ENCODE results near the gene PRKCE. TPM values are rescaled to one million over a fixed set of nuclear protein-coding genes. Genes with fewer than 3 reads are reported as not detected.

Gene PRKCE
- total and polyA plus RNA-seq, 4 experiments from 2014 or later: 1.8 to 21.7 (median 11.0) TPM

DNA sequence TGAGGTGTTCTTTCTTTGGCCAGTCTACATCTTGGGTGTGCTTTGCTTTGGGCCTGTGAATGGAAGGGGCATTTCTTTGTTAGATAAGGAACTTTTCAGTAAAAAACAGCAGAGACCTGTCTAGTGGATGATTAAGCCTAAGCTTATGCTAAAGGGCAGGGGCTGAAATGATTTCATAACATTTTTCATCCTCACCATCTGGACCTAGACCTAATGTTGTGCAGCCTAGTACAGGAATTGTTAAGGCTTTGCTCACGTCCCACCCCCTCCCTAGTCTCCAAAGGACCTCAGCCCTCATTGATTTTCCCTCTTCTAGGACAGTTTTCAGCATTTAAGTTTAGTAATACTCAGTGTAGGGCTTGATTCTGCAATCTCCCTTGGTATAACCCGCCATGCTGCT lies 111.8 kb downstream of the PRKCE start:
- DNase-seq: no peak
- no peak overlapping the region for H3K27ac ChIP-seq (ENCODE audit: low read depth, low read length)
- Mint-ChIP-seq H3K27ac (no peak overlapping the region), H3K36me3 (peaks cover 0 to 7% of the 10 kb centered on the region in 2 donors), H3K4me3 (no peak overlapping the region), H3K9me3 (no peaks in the 10 kb centered on the region), H3K4me1 (peaks cover 0 to 6% (median 1%) of the 10 kb centered on the region in 4 donors), H3K27me3 (no peaks in the 10 kb centered on the region)
- H3K9me3 ChIP-seq (ENCODE audit: control insufficient read depth in 1 of 2, low read length in 2 of 2): no peaks in the 10 kb centered on the region
- ChIA-PET POLR2A (ENCODE audit: partially characterized antibody) (no interaction called here), CTCF (ENCODE audit: partially characterized antibody) (interaction anchor here (0.7 to 2.0 kb wide), 2 partner anchors 16 to 140 kb away, joined by 3 to 10 read pairs; no protein-coding TSS in a partner anchor)
- no peaks in the 10 kb centered on the region for H3K4me1 ChIP-seq (ENCODE audit: insufficient read depth, low read length)
- no peaks in the 10 kb centered on the region for H3K27me3 ChIP-seq (ENCODE audit: insufficient read depth, low read length)
- intact Hi-C loops (cut with micrococcal nuclease): no loop called here
- no peaks in the 10 kb centered on the region for H3K36me3 ChIP-seq (ENCODE audit: insufficient read depth, low read length)
- no peak overlapping the region for H3K4me3 ChIP-seq (ENCODE audit: low read length in 2 of 2)

DNA sequence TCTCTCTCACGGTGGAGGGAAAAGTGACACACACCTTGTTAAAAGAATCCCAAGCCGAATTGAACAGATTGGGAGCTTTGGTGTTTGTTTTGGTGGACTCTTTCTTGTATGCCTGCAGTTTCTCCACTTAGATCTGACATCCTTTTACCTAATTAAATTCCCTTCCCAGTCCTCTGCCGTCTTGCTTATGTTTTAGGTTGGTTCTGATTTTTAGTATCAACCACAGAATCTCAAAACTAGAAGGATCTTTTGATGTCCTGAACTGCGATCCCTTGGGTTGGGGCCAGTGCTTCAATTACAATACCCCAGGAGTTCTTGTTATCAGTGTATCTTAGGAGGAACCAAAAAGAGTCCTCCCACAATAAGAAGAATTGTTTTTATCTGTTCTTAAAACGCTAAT lies 112.3 kb downstream of the PRKCE start:
- ChIA-PET CTCF (ENCODE audit: partially characterized antibody) (interaction anchor here (2.0 kb wide), 1 partner anchor 15 kb away, joined by 10 read pairs; no protein-coding TSS in a partner anchor), POLR2A (ENCODE audit: partially characterized antibody) (no interaction called here)
- H3K4me3 Mint-ChIP-seq: no peak overlapping the region
- H3K4me1 Mint-ChIP-seq: peaks cover 0 to 6% (median 1%) of the 10 kb centered on the region in 4 donors
- no peak overlapping the region for H3K4me3 ChIP-seq (ENCODE audit: low read length in 2 of 2)
- DNase-seq: no peak
- H3K27ac ChIP-seq (ENCODE audit: low read depth, low read length): no peak overlapping the region
- peaks cover 0 to 7% of the 10 kb centered on the region in 2 donors for H3K36me3 Mint-ChIP-seq
- H3K9me3 ChIP-seq (ENCODE audit: control insufficient read depth in 1 of 2, low read length in 2 of 2): no peaks in the 10 kb centered on the region
- H3K4me1 ChIP-seq (ENCODE audit: insufficient read depth, low read length): no peaks in the 10 kb centered on the region
- H3K27me3 Mint-ChIP-seq: no peaks in the 10 kb centered on the region
- H3K9me3 Mint-ChIP-seq: no peaks in the 10 kb centered on the region
- H3K27ac Mint-ChIP-seq: no peak overlapping the region
- H3K36me3 ChIP-seq (ENCODE audit: insufficient read depth, low read length): no peaks in the 10 kb centered on the region
- intact Hi-C loops (cut with micrococcal nuclease): no loop called here
- no peaks in the 10 kb centered on the region for H3K27me3 ChIP-seq (ENCODE audit: insufficient read depth, low read length)

DNA sequence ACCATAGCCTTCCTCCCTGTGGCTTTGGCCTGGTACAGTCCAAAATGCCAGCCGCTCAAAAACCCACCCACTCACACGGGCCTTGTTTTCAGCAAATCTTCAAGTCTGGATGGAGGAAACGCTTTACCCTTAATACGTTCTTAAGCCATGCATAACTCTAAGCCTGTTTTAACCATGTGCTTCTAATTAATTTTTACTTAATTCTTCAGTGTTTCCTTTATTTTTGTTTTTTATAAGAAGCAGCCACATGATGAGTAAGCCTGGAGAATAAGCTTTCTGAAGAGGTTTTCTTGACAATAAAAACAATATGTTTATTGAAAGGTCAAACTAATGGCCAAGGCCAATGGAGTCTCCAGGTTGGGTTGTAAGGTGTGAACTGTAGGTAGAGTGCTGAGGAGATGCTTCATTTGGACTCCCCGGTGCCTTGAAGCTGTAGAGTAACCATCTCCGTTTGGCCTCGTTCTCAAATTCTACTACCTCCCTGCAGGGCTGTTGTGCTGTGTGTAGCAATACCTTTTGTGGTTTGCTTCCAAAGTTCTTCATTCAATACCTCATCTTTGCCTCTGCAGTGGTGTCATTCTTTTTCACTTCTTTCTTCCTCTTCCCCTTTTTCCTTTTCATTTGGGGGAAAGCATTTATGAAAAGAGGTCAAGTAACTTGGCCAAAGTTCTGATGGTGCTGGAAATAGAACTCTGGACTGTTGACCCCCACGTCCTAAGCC lies 113.7 kb downstream of the PRKCE start:
- Mint-ChIP-seq H3K4me1 (peaks cover 0 to 6% (median 1%) of the 10 kb centered on the region in 4 donors), H3K27ac (no peak overlapping the region), H3K4me3 (no peak overlapping the region), H3K36me3 (peaks cover 0 to 1% of the 10 kb centered on the region in 2 donors), H3K27me3 (no peaks in the 10 kb centered on the region), H3K9me3 (no peaks in the 10 kb centered on the region)
- Histone ChIP-seq H3K9me3 (ENCODE audit: control insufficient read depth in 1 of 2, low read length in 2 of 2) (no peaks in the 10 kb centered on the region), H3K27me3 (ENCODE audit: insufficient read depth, low read length) (no peaks in the 10 kb centered on the region), H3K36me3 (ENCODE audit: insufficient read depth, low read length) (no peaks in the 10 kb centered on the region), H3K4me1 (ENCODE audit: insufficient read depth, low read length) (no peaks in the 10 kb centered on the region), H3K27ac (ENCODE audit: low read depth, low read length) (no peak overlapping the region), H3K4me3 (ENCODE audit: low read length in 2 of 2) (no peak overlapping the region)
- ChIA-PET CTCF (ENCODE audit: partially characterized antibody) (interaction anchor here (2.0 kb wide), 1 partner anchor 14 kb away, joined by 10 read pairs; no protein-coding TSS in a partner anchor), POLR2A (ENCODE audit: partially characterized antibody) (no interaction called here)
- intact Hi-C loops (cut with micrococcal nuclease): no loop called here
- no peak for DNase-seq

DNA sequence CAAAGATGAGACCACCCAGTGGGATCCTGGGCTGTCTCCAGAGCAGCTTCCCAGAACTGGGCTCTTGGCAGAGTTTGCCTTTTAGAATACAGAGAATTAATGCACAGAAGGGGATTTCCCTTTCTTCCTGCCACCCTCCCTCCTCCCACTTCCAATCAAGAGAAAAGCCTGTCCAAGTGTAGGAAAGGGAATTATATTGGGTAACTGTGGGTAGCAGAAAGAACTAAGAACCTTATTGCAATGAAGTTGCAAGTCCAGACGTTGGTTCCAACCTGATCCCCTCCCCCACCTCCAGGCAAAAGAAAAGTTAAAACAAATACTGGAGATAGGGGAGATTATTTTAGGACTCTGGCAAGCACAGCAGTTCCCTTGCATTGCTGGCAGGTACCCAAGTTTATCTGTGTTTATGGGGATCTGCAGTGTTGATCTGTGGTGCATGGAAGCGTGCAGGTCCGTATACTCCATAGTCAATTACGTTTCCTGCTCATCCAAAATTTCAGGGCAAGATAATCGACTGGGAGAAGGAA lies 114.3 kb downstream of the PRKCE start:
- no peaks in the 10 kb centered on the region for H3K27me3 Mint-ChIP-seq
- Histone ChIP-seq H3K27me3 (ENCODE audit: insufficient read depth, low read length) (no peaks in the 10 kb centered on the region), H3K9me3 (ENCODE audit: control insufficient read depth in 1 of 2, low read length in 2 of 2) (no peaks in the 10 kb centered on the region), H3K4me1 (ENCODE audit: insufficient read depth, low read length) (no peaks in the 10 kb centered on the region), H3K27ac (ENCODE audit: low read depth, low read length) (no peak overlapping the region), H3K36me3 (ENCODE audit: insufficient read depth, low read length) (no peaks in the 10 kb centered on the region), H3K4me3 (ENCODE audit: low read length in 2 of 2) (no peak overlapping the region)
- H3K36me3 Mint-ChIP-seq: no peaks in the 10 kb centered on the region
- H3K4me1 Mint-ChIP-seq: peaks cover 0 to 6% (median 1%) of the 10 kb centered on the region in 4 donors
- H3K9me3 Mint-ChIP-seq: no peaks in the 10 kb centered on the region
- H3K4me3 Mint-ChIP-seq: no peak overlapping the region
- no peak overlapping the region for H3K27ac Mint-ChIP-seq
- ChIA-PET POLR2A (ENCODE audit: partially characterized antibody) (no interaction called here), CTCF (ENCODE audit: partially characterized antibody) (no interaction called here)
- DNase-seq: no peak
- intact Hi-C loops (cut with micrococcal nuclease): no loop called here

DNA sequence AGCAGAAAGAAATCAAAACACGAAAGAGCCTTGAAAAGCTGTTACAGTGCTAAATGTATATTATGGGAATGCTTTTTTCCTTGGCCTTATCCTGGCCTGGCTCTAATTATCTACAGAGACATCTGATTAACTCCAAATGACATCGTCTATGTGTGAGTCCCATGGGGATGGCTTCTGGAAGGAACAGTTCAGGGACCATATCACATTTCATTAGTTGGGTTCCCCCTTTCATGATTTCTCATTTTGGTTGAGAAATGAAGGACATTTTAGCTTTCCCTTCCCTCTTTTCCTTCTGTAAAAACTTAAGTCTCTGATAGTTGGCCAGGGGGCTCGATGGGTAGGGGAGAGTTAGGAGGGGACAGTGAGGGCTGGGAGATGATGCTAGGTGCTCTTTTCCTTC lies 116.7 kb downstream of the PRKCE start:
- ChIA-PET CTCF (ENCODE audit: partially characterized antibody) (interaction anchor here (1.4 to 2.0 kb wide), 2 partner anchors 10 to 12 kb away, joined by 4 to 8 read pairs; no protein-coding TSS in a partner anchor), POLR2A (ENCODE audit: partially characterized antibody) (no interaction called here)
- intact Hi-C loops (cut with micrococcal nuclease): no loop called here
- Mint-ChIP-seq H3K4me3 (no peak overlapping the region), H3K27ac (no peak overlapping the region), H3K27me3 (no peaks in the 10 kb centered on the region), H3K9me3 (no peaks in the 10 kb centered on the region), H3K36me3 (no peaks in the 10 kb centered on the region), H3K4me1 (no peaks in the 10 kb centered on the region)
- H3K4me3 ChIP-seq (ENCODE audit: low read length in 2 of 2): no peak overlapping the region
- no peaks in the 10 kb centered on the region for H3K9me3 ChIP-seq (ENCODE audit: control insufficient read depth in 1 of 2, low read length in 2 of 2)
- DNase-seq: no peak
- H3K27ac ChIP-seq (ENCODE audit: low read depth, low read length): no peak overlapping the region
- H3K4me1 ChIP-seq (ENCODE audit: insufficient read depth, low read length): no peaks in the 10 kb centered on the region
- no peaks in the 10 kb centered on the region for H3K36me3 ChIP-seq (ENCODE audit: insufficient read depth, low read length)
- H3K27me3 ChIP-seq (ENCODE audit: insufficient read depth, low read length): no peaks in the 10 kb centered on the region

DNA sequence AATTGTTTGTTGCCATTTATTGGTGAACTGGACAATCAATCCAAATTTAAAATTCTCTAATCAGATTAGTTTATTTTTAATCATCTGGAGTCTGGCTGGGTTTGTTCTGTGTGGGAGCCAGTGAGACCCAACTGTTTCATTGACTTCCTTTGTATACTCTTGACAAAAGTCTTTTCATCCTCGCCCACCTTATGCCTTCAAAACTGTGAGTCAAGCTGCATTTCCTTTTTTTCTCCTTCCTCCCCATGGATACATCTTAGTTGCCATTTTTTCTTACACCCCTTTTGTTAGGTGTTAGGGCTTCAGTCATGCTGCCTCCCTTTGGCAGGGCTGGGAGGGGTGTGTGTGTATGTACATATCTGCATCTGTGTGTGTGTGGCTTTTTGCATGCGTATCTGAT lies 117.6 kb downstream of the PRKCE start:
- no peak overlapping the region for H3K27ac ChIP-seq (ENCODE audit: low read depth, low read length)
- H3K4me3 ChIP-seq (ENCODE audit: low read length in 2 of 2): no peak overlapping the region
- CTCF ChIA-PET (ENCODE audit: partially characterized antibody): interaction anchor here (1.4 to 2.0 kb wide), 2 partner anchors 9 to 11 kb away, joined by 4 to 8 read pairs; no protein-coding TSS in a partner anchor
- Mint-ChIP-seq H3K36me3 (no peaks in the 10 kb centered on the region), H3K27ac (no peak overlapping the region), H3K4me3 (no peak overlapping the region), H3K9me3 (no peaks in the 10 kb centered on the region), H3K27me3 (no peaks in the 10 kb centered on the region), H3K4me1 (no peaks in the 10 kb centered on the region)
- POLR2A ChIA-PET (ENCODE audit: partially characterized antibody): no interaction called here
- no peaks in the 10 kb centered on the region for H3K27me3 ChIP-seq (ENCODE audit: insufficient read depth, low read length)
- no peaks in the 10 kb centered on the region for H3K4me1 ChIP-seq (ENCODE audit: insufficient read depth, low read length)
- DNase-seq: no peak
- no peaks in the 10 kb centered on the region for H3K9me3 ChIP-seq (ENCODE audit: control insufficient read depth in 1 of 2, low read length in 2 of 2)
- no peaks in the 10 kb centered on the region for H3K36me3 ChIP-seq (ENCODE audit: insufficient read depth, low read length)
- intact Hi-C loops (cut with micrococcal nuclease): no loop called here

DNA sequence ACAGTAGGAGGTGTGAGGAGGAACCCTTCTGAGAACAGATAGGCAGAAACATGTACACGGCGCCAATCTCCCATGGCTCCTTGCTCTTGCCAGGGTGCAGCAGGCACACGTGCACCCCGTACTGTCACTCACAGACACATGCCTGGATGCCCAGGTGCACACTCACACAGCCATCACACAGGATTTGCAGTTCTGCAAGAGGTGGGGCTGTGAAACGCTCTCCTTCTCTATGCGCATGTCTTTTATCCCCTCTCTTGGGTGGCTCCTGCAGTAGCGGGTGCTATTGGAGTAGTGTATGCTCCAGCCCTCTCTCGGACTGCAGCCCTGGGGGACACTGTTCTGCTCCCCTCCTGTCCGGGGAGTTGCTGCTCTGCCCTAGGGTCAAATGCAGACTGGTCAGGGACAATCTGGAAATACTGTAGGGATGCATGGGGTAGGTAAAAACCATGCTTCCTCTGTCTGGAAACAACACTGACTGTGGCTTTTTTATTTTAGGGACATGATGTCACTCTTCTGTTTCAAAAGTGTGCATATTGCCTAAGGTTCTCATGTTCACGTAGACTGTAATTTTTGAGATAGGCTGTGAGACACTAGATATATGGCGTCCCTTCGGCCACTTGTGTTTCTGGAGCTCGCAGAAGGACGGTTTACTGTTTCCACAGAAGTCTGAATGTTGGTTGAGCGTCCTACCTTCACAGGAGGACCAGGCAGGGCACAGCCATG lies 118.5 kb downstream of the PRKCE start:
- ChIA-PET POLR2A (ENCODE audit: partially characterized antibody) (no interaction called here), CTCF (ENCODE audit: partially characterized antibody) (interaction anchor here (1.6 kb wide), 1 partner anchor 9 kb away, joined by 7 read pairs; no protein-coding TSS in a partner anchor)
- Mint-ChIP-seq H3K4me3 (no peak overlapping the region), H3K4me1 (no peaks in the 10 kb centered on the region), H3K27me3 (no peaks in the 10 kb centered on the region), H3K27ac (no peak overlapping the region), H3K36me3 (no peaks in the 10 kb centered on the region), H3K9me3 (no peaks in the 10 kb centered on the region)
- Histone ChIP-seq H3K4me1 (ENCODE audit: insufficient read depth, low read length) (no peaks in the 10 kb centered on the region), H3K27ac (ENCODE audit: low read depth, low read length) (no peak overlapping the region), H3K4me3 (ENCODE audit: low read length in 2 of 2) (no peak overlapping the region), H3K36me3 (ENCODE audit: insufficient read depth, low read length) (no peaks in the 10 kb centered on the region), H3K9me3 (ENCODE audit: control insufficient read depth in 1 of 2, low read length in 2 of 2) (no peaks in the 10 kb centered on the region), H3K27me3 (ENCODE audit: insufficient read depth, low read length) (no peaks in the 10 kb centered on the region)
- no peak for DNase-seq
- intact Hi-C loops (cut with micrococcal nuclease): no loop called here

All from CD4-positive, alpha-beta memory T cell (primary cell).